AG04449 (cell line): ENCODE results near the gene CD300LD.

Source experiments
- CTCF ChIA-PET: fragments of 350-600 bp; formaldehyde crosslinking; extraction: SDS; loops from one replicate; lab custom pipeline; 2021; ENCODE audit warnings: antibody characterized with exemption; lab: Yijun Ruan, JAX
- POLR2A ChIA-PET: fragments of 400-600, 350-600 bp; formaldehyde crosslinking; extraction: SDS; loops from one replicate; lab custom pipeline; 2020; ENCODE audit warnings: antibody characterized with exemption, inconsistent platforms; lab: Yijun Ruan, JAX
- DNase-seq: peaks from one replicate; pipeline ENCODE4 v3.0.0-alpha.2; 2010; ENCODE audit warnings: low read depth, low spot score
- H3K4me3 ChIP-seq: 2 replicates; pipeline ENCODE4 v1.5.1; 2011; ENCODE audit warnings: low read depth, mild to moderate bottlenecking, control low read depth, low read length
- CTCF ChIP-seq: IDR thresholded peaks from one replicate; pipeline ENCODE4 v1.5.1; 2011; ENCODE audit warnings: mild to moderate bottlenecking, moderate library complexity, low read length, control low read depth, inconsistent platforms; ENCODE audit not compliant: insufficient read depth; ENCODE audit errors: missing control alignments

Gene CD300LD

DNA sequence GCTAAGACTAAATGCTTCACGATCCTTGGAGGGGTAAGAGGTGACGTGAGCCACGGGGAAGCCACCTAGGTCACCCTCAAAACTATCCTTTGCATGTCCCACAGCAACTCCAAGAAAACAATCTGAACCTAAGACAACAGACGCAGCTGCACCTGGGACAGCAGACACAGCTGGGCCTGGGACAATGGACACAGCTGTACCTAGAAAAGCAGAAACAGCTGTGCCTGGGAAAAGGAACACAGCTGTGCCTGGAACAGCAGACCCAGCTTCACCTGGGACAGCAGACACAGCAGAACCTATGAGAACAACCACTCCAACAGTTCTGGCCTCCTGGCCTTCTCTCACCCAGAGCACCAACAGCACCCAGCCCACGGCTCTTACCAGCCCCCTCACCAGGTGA lies 11.7 kb upstream of the CD300LD start:
- no peak for TF ChIP-seq CTCF
- POLR2A ChIA-PET: no interaction called here
- CTCF ChIA-PET: interaction anchor here (0.9 to 1.3 kb wide), 2 partner anchors 224 to 236 kb away, joined by 3 to 4 read pairs; partner anchors contain the start of gene GPR142

GRCh38 chr17:74603037-74603635 lies 11.1 kb upstream of the CD300LD start:
- H3K4me3 ChIP-seq: no peak overlapping the region
- ChIA-PET CTCF (interaction anchor here (1.0 to 1.3 kb wide), 2 partner anchors 224 to 235 kb away, joined by 3 to 4 read pairs; no protein-coding TSS in a partner anchor), POLR2A (no interaction called here)
- no peak for TF ChIP-seq CTCF
- no peak for DNase-seq

More for the DNA sequence above, 11.7 kb upstream of the CD300LD start:
- DNase-seq: no peak
- no peak overlapping the region for H3K4me3 ChIP-seq

GRCh38 chr17:74601944-74602572 lies 10.0 kb upstream of the CD300LD start:
- POLR2A ChIA-PET: no interaction called here
- no peak overlapping the region for H3K4me3 ChIP-seq
- no peak for DNase-seq
- CTCF ChIA-PET: interaction anchor here (1.0 kb wide), 1 partner anchor 10 kb away, joined by 4 read pairs; the partner anchor contains the start of gene CD300LD
- peak; percentile 42 for TF ChIP-seq CTCF

- no peak overlapping the region for H3K4me3 ChIP-seq
- no peak for TF ChIP-seq CTCF
- no peak for DNase-seq
- ChIA-PET CTCF (no interaction called here), POLR2A (interaction anchor here (0.7 kb wide), 1 partner anchor 145 kb away, joined by 3 read pairs; no protein-coding TSS in a partner anchor)
Measured at GRCh38 chr17:74599448-74599939, 7.4 kb upstream of the CD300LD start.

GRCh38 chr17:74599023-74599399 lies 6.9 kb upstream of the CD300LD start:
- ChIA-PET POLR2A (no interaction called here), CTCF (no interaction called here)
- no peak overlapping the region for H3K4me3 ChIP-seq
- TF ChIP-seq CTCF: no peak
- DNase-seq: no peak

GRCh38 chr17:74598346-74599022 lies 6.4 kb upstream of the CD300LD start:
- no peak for TF ChIP-seq CTCF
- ChIA-PET CTCF (no interaction called here), POLR2A (no interaction called here)
- no peak for DNase-seq
- H3K4me3 ChIP-seq: no peak overlapping the region
